Measurements from ENCODE around the gene TRAPPC10. TPM values are rescaled to one million over a fixed set of nuclear protein-coding genes. Genes with fewer than 3 reads are reported as not detected.
"Not testable (repeated sequence)": the region's sequence is repeated elsewhere in the genome, so short reads cannot be mapped to it uniquely, and the experiment has no call there.

The TRAPPC10 gene
- total RNA-seq, 1 donor from 2014 or later, result 31.3 TPM

- not testable (repeated sequence) for DNase-seq (ENCODE audit: low read depth)
Measured at GRCh38 chr21:44145616-44146015, 133.5 kb downstream of the TRAPPC10 start.

- not testable (repeated sequence) for DNase-seq (ENCODE audit: low read depth)
Measured at GRCh38 chr21:44147108-44147507, 135.0 kb downstream of the TRAPPC10 start.

- DNase-seq (ENCODE audit: low read depth), result not testable (repeated sequence)
Measured at GRCh38 chr21:44150255-44150654, 138.1 kb downstream of the TRAPPC10 start.

- not testable (repeated sequence) for DNase-seq (ENCODE audit: low read depth)
Measured at GRCh38 chr21:44153214-44153888, 141.2 kb downstream of the TRAPPC10 start.

- not testable (repeated sequence) for DNase-seq (ENCODE audit: low read depth)
Measured at GRCh38 chr21:44153889-44154228, 141.8 kb downstream of the TRAPPC10 start.

GRCh38 chr21:44154816-44155230, 142.7 kb downstream of the TRAPPC10 start:
- DNase-seq (ENCODE audit: low read depth), result not testable (repeated sequence)

- DNase-seq (ENCODE audit: low read depth), result not testable (repeated sequence)
Measured at GRCh38 chr21:44155231-44155993, 143.3 kb downstream of the TRAPPC10 start.

GRCh38 chr21:44155994-44156380, 143.9 kb downstream of the TRAPPC10 start:
- not testable (repeated sequence) for DNase-seq (ENCODE audit: low read depth)

Other genes starting within 250 kb of the TRAPPC10 start
- gene CSTB, start 236.0 kb upstream of the TRAPPC10 start, total RNA-seq, result 4.2 and 4.9 TPM in 2 replicates
- gene RRP1, start 222.7 kb upstream of the TRAPPC10 start, total RNA-seq, result 17.2 and 26.4 TPM in 2 replicates
- 68.2 and 179 TPM in 2 replicates for gene AGPAT3, start 147.1 kb upstream of the TRAPPC10 start, total RNA-seq
- gene PWP2, start 95.1 kb downstream of the TRAPPC10 start, total RNA-seq, result 5.4 TPM in 1 of 2 replicates, not detected in the other
- gene GATD3, start 121.4 kb downstream of the TRAPPC10 start, total RNA-seq, result 5.3 and 14.9 TPM in 2 replicates
- gene ICOSLG, start 228.6 kb downstream of the TRAPPC10 start, total RNA-seq, result 0.69 and 0.99 TPM in 2 replicates
- not detected in 2 replicates for gene DNMT3L, start 249.6 kb downstream of the TRAPPC10 start, total RNA-seq

All from renal cortical epithelial cell (primary cell).